ENCODE results near the gene LIMK2.
"Not testable (repeated sequence)": the region's sequence is repeated elsewhere in the genome, so short reads cannot be mapped to it uniquely, and the experiment has no call there.

LIMK2 gene

DNA sequence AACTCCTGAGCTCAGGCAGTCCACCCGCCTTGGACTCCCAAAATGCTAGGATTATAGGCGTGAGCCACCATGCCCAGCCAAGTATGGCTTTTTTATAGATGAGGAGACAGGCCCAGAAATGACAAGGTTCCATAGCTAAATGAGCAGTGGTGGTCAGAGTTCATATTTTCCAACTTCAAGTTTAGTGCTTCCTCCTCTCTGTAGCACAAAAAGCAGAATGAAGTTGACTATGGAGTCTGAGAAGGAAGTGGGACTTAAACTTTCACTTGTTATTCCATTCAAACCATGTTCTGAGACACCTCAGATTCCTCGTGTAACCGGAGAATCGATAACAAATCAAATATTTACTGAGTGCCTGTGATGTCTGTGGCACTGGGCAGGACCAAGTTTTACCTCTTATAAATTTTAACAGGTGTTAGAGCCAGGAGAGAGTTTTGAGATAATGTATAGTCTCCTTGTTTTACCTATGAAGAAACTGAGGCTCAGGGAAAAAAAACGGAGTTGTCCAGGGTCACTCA, 3.0 kb downstream of the LIMK2 start:
- Histone ChIP-seq H2BK120ac (ENCODE audit: low read depth, low read length) (no peak overlapping the region), H3K27me3 (ENCODE audit: insufficient read depth, low read length, poor library complexity) (no peaks in the 10 kb centered on the region), H3K4me3 (ENCODE audit: low read length) (no peak overlapping the region), H4K8ac (ENCODE audit: low read depth, low read length) (no peak overlapping the region), H3K56ac (ENCODE audit: low read length) (no peak overlapping the region), H2BK5ac (ENCODE audit: low read length) (no peak overlapping the region), H3K79me2 (ENCODE audit: control insufficient read depth, insufficient read depth, low read length) (peaks cover 23% of the 10 kb centered on the region), H3K4me2 (ENCODE audit: low read length) (no peak overlapping the region), H3K23ac (ENCODE audit: low read length) (no peak overlapping the region), H4K5ac (ENCODE audit: low read length) (no peak overlapping the region), H2AK5ac (ENCODE audit: low read length) (no peak overlapping the region), H3K18ac (ENCODE audit: low read length) (no peak overlapping the region), H3K4me1 (ENCODE audit: control insufficient read depth, low read depth, low read length) (peaks cover 4% of the 10 kb centered on the region), H3K9ac (ENCODE audit: low read length) (no peak overlapping the region), H2BK15ac (replicated peaks; ENCODE audit: low read depth) (no peak overlapping the region), H3K4ac (ENCODE audit: low read depth, low read length) (no peak overlapping the region), H3K36me3 (ENCODE audit: control insufficient read depth, insufficient read depth, low read length) (no peaks in the 10 kb centered on the region), H3K79me1 (ENCODE audit: low read length) (peaks cover 14% of the 10 kb centered on the region), H3K27ac (ENCODE audit: low read depth, low read length) (no peak overlapping the region)
- WGBS (ENCODE audit: extremely low coverage, insufficient coverage, low lambda C conversion rate), result no CpG with 5 or more reads among the region's 6 CpGs
- DNase-seq, result no peak

GRCh38 chr22:31218565-31219262, 6.6 kb downstream of the LIMK2 start:
- no peak overlapping the region for H4K5ac ChIP-seq (ENCODE audit: low read length)
- no peak overlapping the region for H3K9ac ChIP-seq (ENCODE audit: low read length)
- no peak overlapping the region for H2BK5ac ChIP-seq (ENCODE audit: low read length)
- no peak overlapping the region for H4K8ac ChIP-seq (ENCODE audit: low read depth, low read length)
- no peak for DNase-seq
- peaks cover 27% of the 10 kb centered on the region for H3K79me2 ChIP-seq (ENCODE audit: control insufficient read depth, insufficient read depth, low read length)
- H3K79me1 ChIP-seq (ENCODE audit: low read length), result peaks cover 17% of the 10 kb centered on the region
- H3K27ac ChIP-seq (ENCODE audit: low read depth, low read length), result peak overlapping the region; percentile 45
- no peaks in the 10 kb centered on the region for H3K36me3 ChIP-seq (ENCODE audit: control insufficient read depth, insufficient read depth, low read length)
- H3K56ac ChIP-seq (ENCODE audit: low read length), result no peak overlapping the region
- no peak overlapping the region for H3K23ac ChIP-seq (ENCODE audit: low read length)
- peak overlapping the region; percentile 4 for H2BK120ac ChIP-seq (ENCODE audit: low read depth, low read length)
- H2BK15ac ChIP-seq (replicated peaks; ENCODE audit: low read depth), result no peak overlapping the region
- H3K18ac ChIP-seq (ENCODE audit: low read length), result no peak overlapping the region
- no peak overlapping the region for H3K4me2 ChIP-seq (ENCODE audit: low read length)
- no peak overlapping the region for H3K4me3 ChIP-seq (ENCODE audit: low read length)
- no peaks in the 10 kb centered on the region for H3K4me1 ChIP-seq (ENCODE audit: control insufficient read depth, low read depth, low read length)
- no peak overlapping the region for H2AK5ac ChIP-seq (ENCODE audit: low read length)
- H3K4ac ChIP-seq (ENCODE audit: low read depth, low read length), result no peak overlapping the region
- no CpG with 5 or more reads among the region's 4 CpGs for WGBS (ENCODE audit: extremely low coverage, insufficient coverage, low lambda C conversion rate)
- no peaks in the 10 kb centered on the region for H3K27me3 ChIP-seq (ENCODE audit: insufficient read depth, low read length, poor library complexity)

- Histone ChIP-seq H3K27ac (ENCODE audit: low read depth, low read length) (no peak overlapping the region), H3K4me2 (ENCODE audit: low read length) (no peak overlapping the region), H2BK15ac (replicated peaks; ENCODE audit: low read depth) (no peak overlapping the region), H4K8ac (ENCODE audit: low read depth, low read length) (no peak overlapping the region), H3K4me1 (ENCODE audit: control insufficient read depth, low read depth, low read length) (no peaks in the 10 kb centered on the region), H3K79me1 (ENCODE audit: low read length) (peaks cover 24% of the 10 kb centered on the region), H3K27me3 (ENCODE audit: insufficient read depth, low read length, poor library complexity) (no peaks in the 10 kb centered on the region), H3K36me3 (ENCODE audit: control insufficient read depth, insufficient read depth, low read length) (no peaks in the 10 kb centered on the region), H3K23ac (ENCODE audit: low read length) (no peak overlapping the region), H3K4ac (ENCODE audit: low read depth, low read length) (no peak overlapping the region), H2BK120ac (ENCODE audit: low read depth, low read length) (no peak overlapping the region), H3K4me3 (ENCODE audit: low read length) (no peak overlapping the region), H3K56ac (ENCODE audit: low read length) (no peak overlapping the region), H4K5ac (ENCODE audit: low read length) (no peak overlapping the region), H2AK5ac (ENCODE audit: low read length) (no peak overlapping the region), H2BK5ac (ENCODE audit: low read length) (no peak overlapping the region), H3K79me2 (ENCODE audit: control insufficient read depth, insufficient read depth, low read length) (peaks cover 29% of the 10 kb centered on the region), H3K9ac (ENCODE audit: low read length) (no peak overlapping the region), H3K18ac (ENCODE audit: low read length) (no peak overlapping the region)
- WGBS (ENCODE audit: extremely low coverage, insufficient coverage, low lambda C conversion rate), result no CpG with 5 or more reads among the region's 4 CpGs
- DNase-seq, result no peak
These were observed 9.0 kb downstream of the LIMK2 start for GRCh38 chr22:31221084-31221483.

GRCh38 chr22:31222736-31223135, 10.6 kb downstream of the LIMK2 start:
- no peak overlapping the region for H2AK5ac ChIP-seq (ENCODE audit: low read length)
- H4K5ac ChIP-seq (ENCODE audit: low read length), result no peak overlapping the region
- H3K9ac ChIP-seq (ENCODE audit: low read length), result no peak overlapping the region
- peaks cover 19% of the 10 kb centered on the region for H3K79me1 ChIP-seq (ENCODE audit: low read length)
- H3K23ac ChIP-seq (ENCODE audit: low read length), result no peak overlapping the region
- no peak overlapping the region for H3K18ac ChIP-seq (ENCODE audit: low read length)
- H4K8ac ChIP-seq (ENCODE audit: low read depth, low read length), result no peak overlapping the region
- no peak overlapping the region for H3K4me2 ChIP-seq (ENCODE audit: low read length)
- no peak overlapping the region for H3K4ac ChIP-seq (ENCODE audit: low read depth, low read length)
- no peak overlapping the region for H3K27ac ChIP-seq (ENCODE audit: low read depth, low read length)
- H3K79me2 ChIP-seq (ENCODE audit: control insufficient read depth, insufficient read depth, low read length), result peaks cover 23% of the 10 kb centered on the region
- no peak for DNase-seq
- no peak overlapping the region for H3K4me3 ChIP-seq (ENCODE audit: low read length)
- H3K36me3 ChIP-seq (ENCODE audit: control insufficient read depth, insufficient read depth, low read length), result no peaks in the 10 kb centered on the region
- no peaks in the 10 kb centered on the region for H3K27me3 ChIP-seq (ENCODE audit: insufficient read depth, low read length, poor library complexity)
- no CpG with 5 or more reads among the region's 5 CpGs for WGBS (ENCODE audit: extremely low coverage, insufficient coverage, low lambda C conversion rate)
- no peak overlapping the region for H2BK5ac ChIP-seq (ENCODE audit: low read length)
- H2BK15ac ChIP-seq (replicated peaks; ENCODE audit: low read depth), result no peak overlapping the region
- H2BK120ac ChIP-seq (ENCODE audit: low read depth, low read length), result no peak overlapping the region
- no peaks in the 10 kb centered on the region for H3K4me1 ChIP-seq (ENCODE audit: control insufficient read depth, low read depth, low read length)
- H3K56ac ChIP-seq (ENCODE audit: low read length), result no peak overlapping the region

- Histone ChIP-seq H3K4ac (ENCODE audit: low read depth, low read length) (no peak overlapping the region), H4K5ac (ENCODE audit: low read length) (no peak overlapping the region)
- no CpG with 5 or more reads among the region's 3 CpGs for WGBS (ENCODE audit: extremely low coverage, insufficient coverage, low lambda C conversion rate)
These were observed 11.7 kb downstream of the LIMK2 start for GRCh38 chr22:31223786-31224191.

GRCh38 chr22:31224691-31225090, 12.6 kb downstream of the LIMK2 start:
- not testable (repeated sequence) for H3K27me3 ChIP-seq (ENCODE audit: insufficient read depth, low read length, poor library complexity); H3K4me3 ChIP-seq (ENCODE audit: low read length); H3K36me3 ChIP-seq (ENCODE audit: control insufficient read depth, insufficient read depth, low read length); H2BK120ac ChIP-seq (ENCODE audit: low read depth, low read length); H4K5ac ChIP-seq (ENCODE audit: low read length); H2AK5ac ChIP-seq (ENCODE audit: low read length); H3K18ac ChIP-seq (ENCODE audit: low read length); H2BK5ac ChIP-seq (ENCODE audit: low read length); H2BK15ac ChIP-seq (replicated peaks; ENCODE audit: low read depth); H3K4ac ChIP-seq (ENCODE audit: low read depth, low read length); H3K4me2 ChIP-seq (ENCODE audit: low read length); H3K56ac ChIP-seq (ENCODE audit: low read length); H3K9ac ChIP-seq (ENCODE audit: low read length); H3K27ac ChIP-seq (ENCODE audit: low read depth, low read length); H4K8ac ChIP-seq (ENCODE audit: low read depth, low read length); H3K4me1 ChIP-seq (ENCODE audit: control insufficient read depth, low read depth, low read length); DNase-seq; H3K23ac ChIP-seq (ENCODE audit: low read length)
- peaks cover 19% of the 10 kb centered on the region for H3K79me2 ChIP-seq (ENCODE audit: control insufficient read depth, insufficient read depth, low read length)
- no CpG with 5 or more reads among the region's 4 CpGs for WGBS (ENCODE audit: extremely low coverage, insufficient coverage, low lambda C conversion rate)
- H3K79me1 ChIP-seq (ENCODE audit: low read length), result peaks cover 15% of the 10 kb centered on the region

More at GRCh38 chr22:31223786-31224191, 11.7 kb downstream of the LIMK2 start:
- no peak overlapping the region for H3K18ac ChIP-seq (ENCODE audit: low read length)
- no peak overlapping the region for H4K8ac ChIP-seq (ENCODE audit: low read depth, low read length)
- H2BK5ac ChIP-seq (ENCODE audit: low read length), result no peak overlapping the region
- no peak overlapping the region for H2BK120ac ChIP-seq (ENCODE audit: low read depth, low read length)
- H3K79me1 ChIP-seq (ENCODE audit: low read length), result peaks cover 17% of the 10 kb centered on the region
- no peaks in the 10 kb centered on the region for H3K36me3 ChIP-seq (ENCODE audit: control insufficient read depth, insufficient read depth, low read length)
- H3K27ac ChIP-seq (ENCODE audit: low read depth, low read length), result no peak overlapping the region
- H3K9ac ChIP-seq (ENCODE audit: low read length), result no peak overlapping the region
- no peak overlapping the region for H2AK5ac ChIP-seq (ENCODE audit: low read length)
- no peaks in the 10 kb centered on the region for H3K27me3 ChIP-seq (ENCODE audit: insufficient read depth, low read length, poor library complexity)
- no peak overlapping the region for H2BK15ac ChIP-seq (replicated peaks; ENCODE audit: low read depth)
- H3K56ac ChIP-seq (ENCODE audit: low read length), result no peak overlapping the region
- H3K23ac ChIP-seq (ENCODE audit: low read length), result no peak overlapping the region
- no peak overlapping the region for H3K4me2 ChIP-seq (ENCODE audit: low read length)
- DNase-seq, result no peak
- H3K4me1 ChIP-seq (ENCODE audit: control insufficient read depth, low read depth, low read length), result no peaks in the 10 kb centered on the region
- H3K4me3 ChIP-seq (ENCODE audit: low read length), result no peak overlapping the region
- peaks cover 21% of the 10 kb centered on the region for H3K79me2 ChIP-seq (ENCODE audit: control insufficient read depth, insufficient read depth, low read length)

Data from mesendoderm (in vitro differentiated cells).